ENCODE measurements around the gene OR9A2.

The OR9A2 gene

DNA sequence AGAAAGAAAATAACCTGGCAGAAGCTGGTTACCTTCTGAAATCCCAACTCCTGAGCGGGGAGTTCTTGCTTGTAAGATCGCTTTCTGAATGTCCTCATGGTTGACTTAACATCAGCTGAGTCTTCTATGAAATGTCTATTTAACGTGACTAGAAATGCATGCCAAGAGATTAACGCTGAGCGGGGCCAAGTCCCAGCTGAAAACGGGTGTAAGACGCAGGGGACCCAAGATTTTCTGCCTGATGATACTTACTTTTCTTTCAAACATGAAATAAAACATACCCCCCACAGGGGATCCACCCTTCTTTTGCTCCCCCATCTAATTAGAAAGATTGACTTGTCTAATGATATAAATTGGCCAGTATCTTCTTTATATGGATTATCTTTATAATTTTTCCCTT, 14.9 kb downstream of the OR9A2 start:
- in situ Hi-C loops (cut with HindIII; ENCODE audit: low pct_ligation_motif_present, low sequenced_read_pairs) = loop anchor here (25.0 kb wide), 1 partner anchor 200 kb away; the partner anchor contains the start of gene TAS2R40
- DNase-seq = no peak

DNA sequence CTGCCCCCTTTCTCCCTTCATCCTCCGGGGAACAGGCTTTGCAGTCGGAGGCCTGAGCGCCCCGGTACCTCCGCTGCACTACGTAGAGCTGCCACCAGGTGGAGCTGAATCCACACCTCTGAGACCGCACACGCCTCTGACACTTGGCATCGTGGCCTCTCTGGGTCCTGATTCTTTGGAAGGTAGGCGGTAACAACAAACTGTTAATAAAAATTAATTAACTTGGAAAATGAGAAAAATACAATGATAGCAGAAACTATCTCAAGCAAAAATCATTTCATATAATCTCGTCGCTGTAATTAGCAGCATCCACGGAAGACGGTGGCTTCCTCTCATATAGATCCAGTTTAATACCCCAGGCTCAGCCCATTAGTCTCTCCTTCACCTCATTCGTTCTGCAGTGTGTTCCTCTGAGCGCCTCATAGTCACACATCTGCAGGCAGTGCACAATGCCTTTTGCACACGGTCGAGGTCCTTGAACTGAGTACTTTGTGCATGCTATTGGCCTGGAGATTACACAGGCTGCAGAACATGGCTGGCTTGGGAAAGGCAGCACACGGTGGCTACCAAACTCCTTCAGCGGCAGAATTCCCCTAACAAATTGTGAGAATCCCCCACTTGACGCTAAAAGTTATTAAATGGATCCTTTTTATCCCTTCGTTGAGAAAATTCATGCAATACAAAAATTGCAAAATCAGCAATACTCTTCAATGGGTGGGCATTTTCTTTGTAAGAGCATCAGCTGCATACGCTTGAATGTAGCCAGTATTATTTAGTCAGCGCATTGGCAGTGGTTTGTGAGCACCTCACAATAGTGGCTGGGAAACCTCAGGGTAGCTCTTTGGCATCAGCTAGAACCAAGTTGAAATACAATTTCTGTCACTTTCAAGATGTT, 18.7 kb downstream of the OR9A2 start:
- no peaks in the 10 kb centered on the region for H3K36me3 ChIP-seq (replicated peaks)
- in situ Hi-C loops (cut with HindIII; ENCODE audit: low pct_ligation_motif_present, low sequenced_read_pairs) = loop anchor here (25.0 kb wide), 1 partner anchor 204 kb away; the partner anchor contains the start of gene TAS2R40
- DNase-seq = peak; percentile 67

More for the DNA sequence above, 14.9 kb downstream of the OR9A2 start:
- H3K4me3 ChIP-seq (ENCODE audit: low read depth, low read length) = no peak overlapping the region
- no peaks in the 10 kb centered on the region for H3K27me3 ChIP-seq (replicated peaks)
- TF ChIP-seq, protein P1, sequence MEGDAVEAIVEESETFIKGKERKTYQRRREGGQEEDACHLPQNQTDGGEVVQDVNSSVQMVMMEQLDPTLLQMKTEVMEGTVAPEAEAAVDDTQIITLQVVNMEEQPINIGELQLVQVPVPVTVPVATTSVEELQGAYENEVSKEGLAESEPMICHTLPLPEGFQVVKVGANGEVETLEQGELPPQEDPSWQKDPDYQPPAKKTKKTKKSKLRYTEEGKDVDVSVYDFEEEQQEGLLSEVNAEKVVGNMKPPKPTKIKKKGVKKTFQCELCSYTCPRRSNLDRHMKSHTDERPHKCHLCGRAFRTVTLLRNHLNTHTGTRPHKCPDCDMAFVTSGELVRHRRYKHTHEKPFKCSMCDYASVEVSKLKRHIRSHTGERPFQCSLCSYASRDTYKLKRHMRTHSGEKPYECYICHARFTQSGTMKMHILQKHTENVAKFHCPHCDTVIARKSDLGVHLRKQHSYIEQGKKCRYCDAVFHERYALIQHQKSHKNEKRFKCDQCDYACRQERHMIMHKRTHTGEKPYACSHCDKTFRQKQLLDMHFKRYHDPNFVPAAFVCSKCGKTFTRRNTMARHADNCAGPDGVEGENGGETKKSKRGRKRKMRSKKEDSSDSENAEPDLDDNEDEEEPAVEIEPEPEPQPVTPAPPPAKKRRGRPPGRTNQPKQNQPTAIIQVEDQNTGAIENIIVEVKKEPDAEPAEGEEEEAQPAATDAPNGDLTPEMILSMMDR (IDR thresholded peaks at IDR 0.05; ENCODE audit: low read depth, low read length, missing control alignments) = no peak
- no peaks in the 10 kb centered on the region for H3K36me3 ChIP-seq (replicated peaks)
- no peak overlapping the region for H3K27ac ChIP-seq

DNA sequence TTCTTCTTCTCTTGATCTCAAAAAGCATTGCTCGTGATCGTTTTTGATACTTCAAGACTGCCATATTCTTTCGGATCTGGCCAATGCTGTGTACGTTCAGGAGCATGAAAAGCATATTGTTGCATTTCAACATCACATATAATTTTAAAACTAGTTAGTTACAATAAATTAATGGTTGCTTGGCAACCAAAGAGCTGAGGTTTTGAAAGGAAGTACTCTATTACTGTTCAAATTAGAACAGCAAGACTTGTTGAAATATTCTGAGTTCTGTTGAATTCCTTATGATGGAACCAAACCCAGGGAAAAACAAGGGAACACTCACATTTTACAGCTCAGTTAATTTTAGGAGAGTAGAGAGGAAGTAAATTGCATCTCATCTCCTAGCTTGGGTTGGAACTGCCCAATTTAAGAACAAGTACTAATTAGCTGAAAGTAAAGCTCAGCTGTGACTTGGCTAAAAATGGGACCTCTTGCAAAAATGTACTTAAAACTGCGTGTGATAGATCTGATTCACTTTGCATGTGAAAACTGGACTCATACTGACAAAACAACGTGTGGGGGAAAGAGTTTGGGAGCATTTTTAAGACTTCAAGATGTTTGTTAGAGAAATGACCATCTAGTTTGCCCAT, 21.2 kb downstream of the OR9A2 start:
- no peak overlapping the region for H3K27ac ChIP-seq
- in situ Hi-C loops (cut with HindIII; ENCODE audit: low pct_ligation_motif_present, low sequenced_read_pairs) = loop anchor here (25.0 kb wide), 1 partner anchor 207 kb away; the partner anchor contains the start of gene TAS2R40
- DNase-seq = no peak
- H3K36me3 ChIP-seq (replicated peaks) = no peaks in the 10 kb centered on the region
- no peak overlapping the region for H3K4me3 ChIP-seq (ENCODE audit: low read depth, low read length)
- no peaks in the 10 kb centered on the region for H3K27me3 ChIP-seq (replicated peaks)
- TF ChIP-seq, protein P1 (IDR thresholded peaks at IDR 0.05; ENCODE audit: low read depth, low read length, missing control alignments) = no peak

More for the DNA sequence above, 18.7 kb downstream of the OR9A2 start:
- H3K27ac ChIP-seq = no peak overlapping the region
- TF ChIP-seq, protein P1 (IDR thresholded peaks at IDR 0.05; ENCODE audit: low read depth, low read length, missing control alignments) = peak; percentile 97
- no peaks in the 10 kb centered on the region for H3K27me3 ChIP-seq (replicated peaks)
- H3K4me3 ChIP-seq (ENCODE audit: low read depth, low read length) = no peak overlapping the region

- in situ Hi-C loops (cut with HindIII; ENCODE audit: low pct_ligation_motif_present, low sequenced_read_pairs) = loop anchor here (25.0 kb wide), 1 partner anchor 209 kb away; the partner anchor contains the start of gene TAS2R40
- TF ChIP-seq, protein P1 (IDR thresholded peaks at IDR 0.05; ENCODE audit: low read depth, low read length, missing control alignments) = peak; percentile 74
- Histone ChIP-seq H3K27ac (no peak overlapping the region), H3K36me3 (replicated peaks) (no peaks in the 10 kb centered on the region), H3K27me3 (replicated peaks) (no peaks in the 10 kb centered on the region), H3K4me3 (ENCODE audit: low read depth, low read length) (no peak overlapping the region)
- DNase-seq = no peak
Observed at GRCh38 chr7:143003393-143004051, 23.4 kb downstream of the OR9A2 start.

DNA sequence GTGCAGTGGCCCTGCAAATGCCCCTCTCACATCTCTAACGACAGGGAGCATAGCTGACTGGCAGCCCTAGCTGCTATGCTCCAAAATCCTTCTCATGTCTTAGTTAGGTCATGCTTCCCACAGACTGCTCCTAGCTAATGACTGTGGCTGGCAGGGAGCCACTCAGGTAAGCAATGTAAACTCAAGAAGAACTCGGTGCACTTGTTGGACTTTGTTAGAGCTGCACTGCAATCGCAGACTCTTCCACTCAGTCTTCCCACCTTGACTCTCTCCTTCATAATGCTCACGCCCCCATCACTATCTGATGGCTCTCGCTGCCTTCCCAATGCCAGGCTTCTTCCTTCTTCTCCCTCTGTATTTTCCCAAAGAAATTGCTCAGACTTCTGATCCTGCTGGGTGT, 24.0 kb downstream of the OR9A2 start:
- TF ChIP-seq, protein P1 (IDR thresholded peaks at IDR 0.05; ENCODE audit: low read depth, low read length, missing control alignments) = no peak
- in situ Hi-C loops (cut with HindIII; ENCODE audit: low pct_ligation_motif_present, low sequenced_read_pairs) = loop anchor here (25.0 kb wide), 1 partner anchor 209 kb away; the partner anchor contains the start of gene TAS2R40
- H3K27ac ChIP-seq = no peak overlapping the region
- DNase-seq = no peak
- H3K27me3 ChIP-seq (replicated peaks) = no peaks in the 10 kb centered on the region
- H3K36me3 ChIP-seq (replicated peaks) = no peaks in the 10 kb centered on the region
- H3K4me3 ChIP-seq (ENCODE audit: low read depth, low read length) = no peak overlapping the region

Data from brain microvascular endothelial cell (primary cell).